ENCODE results near the gene P4HA3. TPM values are rescaled to one million over a fixed set of nuclear protein-coding genes. Genes with fewer than 3 reads are reported as not detected.

Gene P4HA3
- total RNA-seq, 2 experiments from 2014 or later = not detected

GRCh38 chr11:74326665-74327064, 15.2 kb upstream of the P4HA3 start:
- POLR2A ChIA-PET = interaction anchor here (0.6 kb wide), 1 partner anchor 29 kb away, joined by 8 read pairs; no protein-coding TSS in a partner anchor
- Mint-ChIP-seq H3K9me3 (no peaks in the 10 kb centered on the region), H3K4me3 (no peak overlapping the region), H3K27me3 (peaks cover 4% of the 10 kb centered on the region), H3K27ac (no peak overlapping the region), H3K4me1 (no peaks in the 10 kb centered on the region), H3K36me3 (ENCODE audit: low read depth) (no peaks in the 10 kb centered on the region)
- no peak for DNase-seq
- CTCF ChIA-PET = no interaction called here

GRCh38 chr11:74325649-74326645, 14.5 kb upstream of the P4HA3 start:
- H3K36me3 Mint-ChIP-seq (ENCODE audit: low read depth) = no peaks in the 10 kb centered on the region
- no peaks in the 10 kb centered on the region for H3K4me1 Mint-ChIP-seq
- no peaks in the 10 kb centered on the region for H3K9me3 Mint-ChIP-seq
- peaks cover 4% of the 10 kb centered on the region for H3K27me3 Mint-ChIP-seq
- ChIA-PET POLR2A (interaction anchor here (0.6 kb wide), 1 partner anchor 30 kb away, joined by 8 read pairs; no protein-coding TSS in a partner anchor), CTCF (no interaction called here)
- DNase-seq = no peak
- no peak overlapping the region for H3K27ac Mint-ChIP-seq
- no peak overlapping the region for H3K4me3 Mint-ChIP-seq

- H3K36me3 Mint-ChIP-seq (ENCODE audit: low read depth) = no peaks in the 10 kb centered on the region
- POLR2A ChIA-PET = no interaction called here
- no peaks in the 10 kb centered on the region for H3K4me1 Mint-ChIP-seq
- H3K9me3 Mint-ChIP-seq = peaks cover 4% of the 10 kb centered on the region
- DNase-seq = no peak
- H3K27ac Mint-ChIP-seq = no peak overlapping the region
- H3K27me3 Mint-ChIP-seq = peaks cover 11% of the 10 kb centered on the region
- CTCF ChIA-PET = interaction anchor here (1.1 to 1.2 kb wide), 2 partner anchors 13 to 64 kb away, joined by 3 read pairs; no protein-coding TSS in a partner anchor
- no peak overlapping the region for H3K4me3 Mint-ChIP-seq
These were observed 11.2 kb upstream of the P4HA3 start for GRCh38 chr11:74322667-74323066.

GRCh38 chr11:74321487-74322188, 10.2 kb upstream of the P4HA3 start:
- ChIA-PET CTCF (interaction anchor here (0.5 to 1.9 kb wide), 10 partner anchors 13 to 1018 kb away, joined by 3 to 7 read pairs (median 3); no protein-coding TSS in a partner anchor), POLR2A (no interaction called here)
- Mint-ChIP-seq H3K27me3 (peaks cover 18% of the 10 kb centered on the region), H3K4me3 (no peak overlapping the region), H3K36me3 (ENCODE audit: low read depth) (peaks cover 4% of the 10 kb centered on the region), H3K27ac (no peak overlapping the region), H3K9me3 (peaks cover 13% of the 10 kb centered on the region), H3K4me1 (no peaks in the 10 kb centered on the region)
- DNase-seq = peak; percentile 39

GRCh38 chr11:74320538-74320937, 9.1 kb upstream of the P4HA3 start:
- Mint-ChIP-seq H3K9me3 (peaks cover 16% of the 10 kb centered on the region), H3K4me3 (no peak overlapping the region), H3K4me1 (no peaks in the 10 kb centered on the region), H3K27me3 (peaks cover 20% of the 10 kb centered on the region), H3K27ac (no peak overlapping the region), H3K36me3 (ENCODE audit: low read depth) (peaks cover 6% of the 10 kb centered on the region)
- POLR2A ChIA-PET = no interaction called here
- CTCF ChIA-PET = interaction anchor here (0.7 to 1.9 kb wide), 5 partner anchors 15 to 357 kb away, joined by 3 to 7 read pairs (median 3); no protein-coding TSS in a partner anchor
- no peak for DNase-seq

GRCh38 chr11:74319139-74319816, 7.8 kb upstream of the P4HA3 start:
- no peak for DNase-seq

GRCh38 chr11:74318241-74318932, 6.9 kb upstream of the P4HA3 start:
- no peak overlapping the region for H3K27ac Mint-ChIP-seq
- peaks cover 21% of the 10 kb centered on the region for H3K27me3 Mint-ChIP-seq
- DNase-seq = no peak
- no peaks in the 10 kb centered on the region for H3K4me1 Mint-ChIP-seq
- POLR2A ChIA-PET = no interaction called here
- no peak overlapping the region for H3K4me3 Mint-ChIP-seq
- peaks cover 6% of the 10 kb centered on the region for H3K36me3 Mint-ChIP-seq (ENCODE audit: low read depth)
- peaks cover 17% of the 10 kb centered on the region for H3K9me3 Mint-ChIP-seq
- CTCF ChIA-PET = interaction anchor here (0.5 kb wide), 1 partner anchor 86 kb away, joined by 3 read pairs; no protein-coding TSS in a partner anchor

More at GRCh38 chr11:74319139-74319816, 7.8 kb upstream of the P4HA3 start:
- ChIA-PET CTCF (interaction anchor here (1.1 to 1.7 kb wide), 2 partner anchors 26 to 356 kb away, joined by 3 to 4 read pairs; no protein-coding TSS in a partner anchor), POLR2A (interaction anchor here (0.6 kb wide), 1 partner anchor 116 kb away, joined by 4 read pairs; no protein-coding TSS in a partner anchor)
- Mint-ChIP-seq H3K4me1 (no peaks in the 10 kb centered on the region), H3K36me3 (ENCODE audit: low read depth) (peaks cover 6% of the 10 kb centered on the region), H3K9me3 (peaks cover 16% of the 10 kb centered on the region), H3K4me3 (no peak overlapping the region), H3K27me3 (peaks cover 23% of the 10 kb centered on the region), H3K27ac (no peak overlapping the region)

GRCh38 chr11:74316772-74317505, 5.5 kb upstream of the P4HA3 start:
- DNase-seq = no peak
- Mint-ChIP-seq H3K4me1 (peaks cover under 1% of the 10 kb centered on the region), H3K4me3 (no peak overlapping the region), H3K27me3 (peaks cover 24% of the 10 kb centered on the region), H3K27ac (no peak overlapping the region), H3K36me3 (ENCODE audit: low read depth) (peaks cover 6% of the 10 kb centered on the region), H3K9me3 (peaks cover 17% of the 10 kb centered on the region)
- ChIA-PET CTCF (interaction anchor here (0.6 kb wide), 1 partner anchor 473 kb away, joined by 4 read pairs; no protein-coding TSS in a partner anchor), POLR2A (no interaction called here)

- Mint-ChIP-seq H3K9me3 (peaks cover 10% of the 10 kb centered on the region), H3K36me3 (ENCODE audit: low read depth) (peaks cover 6% of the 10 kb centered on the region), H3K4me3 (no peak overlapping the region), H3K4me1 (peaks cover 9% of the 10 kb centered on the region), H3K27me3 (peaks cover 43% of the 10 kb centered on the region), H3K27ac (no peak overlapping the region)
- CTCF ChIA-PET = no interaction called here
- DNase-seq = no peak
- POLR2A ChIA-PET = no interaction called here
These were observed 886 bp upstream of the P4HA3 start for GRCh38 chr11:74312326-74312725.

- Mint-ChIP-seq H3K36me3 (ENCODE audit: low read depth) (no peaks in the 10 kb centered on the region), H3K9me3 (peaks cover 2% of the 10 kb centered on the region), H3K27me3 (peaks cover 41% of the 10 kb centered on the region), H3K4me3 (peak overlapping the region; percentile 64), H3K27ac (no peak overlapping the region), H3K4me1 (peaks cover 9% of the 10 kb centered on the region)
- no peak for DNase-seq
- CTCF ChIA-PET = no interaction called here
- POLR2A ChIA-PET = no interaction called here
These were observed 583 bp downstream of the P4HA3 start for GRCh38 chr11:74310857-74311256.

GRCh38 chr11:74307434-74307833, 4.0 kb downstream of the P4HA3 start:
- H3K9me3 Mint-ChIP-seq = no peaks in the 10 kb centered on the region
- CTCF ChIA-PET = interaction anchor here (0.6 kb wide), 1 partner anchor 1076 kb away, joined by 4 read pairs; no protein-coding TSS in a partner anchor
- peaks cover 39% of the 10 kb centered on the region for H3K27me3 Mint-ChIP-seq
- POLR2A ChIA-PET = no interaction called here
- no peak overlapping the region for H3K27ac Mint-ChIP-seq
- DNase-seq = no peak
- H3K4me1 Mint-ChIP-seq = peaks cover 9% of the 10 kb centered on the region
- no peaks in the 10 kb centered on the region for H3K36me3 Mint-ChIP-seq (ENCODE audit: low read depth)
- no peak overlapping the region for H3K4me3 Mint-ChIP-seq

All from activated CD4-positive, alpha-beta T cell treated with anti-CD3 and anti-CD28 coated beads, Interleukin-2, amount 10 ng/mL, durations not matched to agents 7 days and 5 days (primary cell).